SK-N-SH (cell line): ENCODE data around the gene GMNN.
"Not testable (repeated sequence)": the region's sequence is repeated elsewhere in the genome, so short reads cannot be mapped to it uniquely, and the experiment has no call there.

Experiments
- CTCF ChIP-seq: fragments of 200-600 bp; sonication (generic); IDR thresholded peaks from 2 replicates; pipeline ENCODE4 v1.6.1; 2017; ENCODE audit warnings: antibody characterized with exemption, mild to moderate bottlenecking, moderate library complexity
- EZH2phosphoT487 ChIP-seq: fragments of 200-600 bp; sonication (generic); IDR thresholded peaks from 2 replicates; pipeline ENCODE4 v1.6.1; 2017; ENCODE audit warnings: low read depth, mixed run types, mild to moderate bottlenecking, antibody characterized with exemption, moderate library complexity, borderline replicate concordance
- GABPA ChIP-seq: IDR thresholded peaks from 2 replicates; pipeline ENCODE4 v1.4.0; 2012; ENCODE audit warnings: low read depth, mild to moderate bottlenecking
- MEF2A ChIP-seq: IDR thresholded peaks from 2 replicates; pipeline ENCODE4 v1.4.0; 2012; ENCODE audit warnings: low read depth, borderline replicate concordance
- NFIC ChIP-seq: IDR thresholded peaks from 2 replicates; pipeline ENCODE4 v1.4.0; 2012; ENCODE audit warnings: borderline replicate concordance
- PBX3 ChIP-seq: IDR thresholded peaks from 2 replicates; pipeline ENCODE4; 2012
- RAD21 ChIP-seq: IDR thresholded peaks from 2 replicates; pipeline ENCODE4 v1.6.1; 2012; ENCODE audit warnings: mild to moderate bottlenecking, low read length
- REST ChIP-seq: IDR thresholded peaks from 2 replicates; pipeline ENCODE4 v1.6.1; 2012; ENCODE audit warnings: mild to moderate bottlenecking, low read depth, low read length, moderate library complexity
- TAF1 ChIP-seq: IDR thresholded peaks from 2 replicates; pipeline ENCODE4 v1.6.1; 2012; ENCODE audit warnings: low read depth, mild to moderate bottlenecking, low read length, moderate library complexity, borderline replicate concordance
- USF2 ChIP-seq: fragments of 150-350 bp; IDR thresholded peaks from 2 replicates; pipeline ENCODE4 v1.6.1; 2017; ENCODE audit warnings: antibody characterized with exemption, low read length, low read depth, borderline replicate concordance
- ZBTB33 ChIP-seq: IDR thresholded peaks from 2 replicates; pipeline ENCODE4 v1.4.0; 2012; ENCODE audit warnings: low read depth, borderline replicate concordance

GRCh38 chr6:24754378-24754777 lies 20.4 kb upstream of the GMNN start:
- TF ChIP-seq CTCF, PBX3, GABPA, TAF1, MEF2A, REST, EZH2phosphoT487, RAD21, USF2, ZBTB33, NFIC: not testable (repeated sequence)
